ENCODE data around the gene C12orf42. TPM values are rescaled to one million over a fixed set of nuclear protein-coding genes. Genes with fewer than 3 reads are reported as not detected.

The C12orf42 gene
- total RNA-seq, 1 experiment from 2014 or later: not detected

- no peak for ATAC-seq
- H2AFZ ChIP-seq (ENCODE audit: low read depth, low read length, poor library complexity, severe bottlenecking): no peak overlapping the region
- H3K27ac ChIP-seq (ENCODE audit: low read depth, low read length): no peak overlapping the region
- RAD21 ChIA-PET (ENCODE audit: low non-redundant PET in 1 of 2, low total read pairs in 2 of 2, uncharacterized antibody in 2 of 2, unreplicated experiment in 2 of 2): no interaction called here
- CTCF ChIA-PET: no interaction called here
- H3K9me2 ChIP-seq (ENCODE audit: insufficient read depth): no peaks in the 10 kb centered on the region
- H3K36me3 ChIP-seq (ENCODE audit: control insufficient read depth in 1 of 2, insufficient read depth in 2 of 2, low read length in 2 of 2): no peaks in the 10 kb centered on the region
- H3K4me1 ChIP-seq (ENCODE audit: control insufficient read depth in 1 of 2, insufficient read depth in 2 of 2, low read length in 2 of 2): no peaks in the 10 kb centered on the region
- TF ChIP-seq SRF (IDR thresholded peaks at IDR 0.05; ENCODE audit: low read depth): no peak
- no peak for TF ChIP-seq FOSL1 (IDR thresholded peaks at IDR 0.05; ENCODE audit: low read depth)
- TF ChIP-seq EZH2phosphoT487 (IDR thresholded peaks at IDR 0.05; ENCODE audit: borderline replicate concordance): no peak
- TF ChIP-seq ZFX (IDR thresholded peaks at IDR 0.05): no peak
- TF ChIP-seq EGR1 (IDR thresholded peaks at IDR 0.05; ENCODE audit: low read depth): no peak
- TF ChIP-seq CBX3 (IDR thresholded peaks at IDR 0.05; ENCODE audit: low read depth): no peak
- no peak for TF ChIP-seq JUND (IDR thresholded peaks at IDR 0.05)
- TF ChIP-seq MAX (IDR thresholded peaks at IDR 0.05): no peak
- no peak for TF ChIP-seq EZH2 (IDR thresholded peaks at IDR 0.05)
- no peak for TF ChIP-seq SP1 (IDR thresholded peaks at IDR 0.05; ENCODE audit: low read depth)
- TF ChIP-seq SIN3A (IDR thresholded peaks at IDR 0.05; ENCODE audit: low read depth): no peak
- no peak for TF ChIP-seq CTCF (IDR thresholded peaks at IDR 0.05 in 2 of 3, conservative IDR thresholded peaks at IDR 0.05 in 1 of 3; ENCODE audit: borderline replicate concordance in 1 of 3, insufficient read depth in 1 of 3, low read depth in 2 of 3, low read length in 2 of 3)
- TF ChIP-seq ZNF274 (IDR thresholded peaks at IDR 0.05; ENCODE audit: low read depth, low read length): no peak
- TF ChIP-seq RAD21 (IDR thresholded peaks at IDR 0.05; ENCODE audit: low read depth): no peak
- TF ChIP-seq ATF3 (IDR thresholded peaks at IDR 0.05): no peak
- TF ChIP-seq ZBTB33 (IDR thresholded peaks at IDR 0.05; ENCODE audit: extremely low read depth, insufficient replicate concordance, low read length): no peak
- no peak for TF ChIP-seq YY1 (IDR thresholded peaks at IDR 0.05; ENCODE audit: extremely low read depth, insufficient replicate concordance, low read depth, low read length)
- H3K79me2 ChIP-seq (ENCODE audit: insufficient read depth, low read length): no peaks in the 10 kb centered on the region
- peaks cover 24% of the 10 kb centered on the region; the same call in 1 of the 2 replicates for H3K27me3 ChIP-seq (ENCODE audit: insufficient read depth, low read length)
- no peak overlapping the region for H3K9ac ChIP-seq (ENCODE audit: low read length)
- intact Hi-C loops (cut with micrococcal nuclease): no loop called here
- POLR2A ChIA-PET: no interaction called here
- H3K4me3 ChIP-seq (replicated peaks in 1 of 2; ENCODE audit: low read depth in 1 of 2, low read length in 2 of 2): no peak overlapping the region
- no peaks in the 10 kb centered on the region for H4K20me1 ChIP-seq (ENCODE audit: insufficient read depth)
- H3K9me3 ChIP-seq (ENCODE audit: control insufficient read depth in 1 of 2, insufficient read depth in 1 of 2, low read depth in 1 of 2, low read length in 2 of 2): no peaks in the 10 kb centered on the region
- no peak for DNase-seq (ENCODE audit: low read depth, low spot score)
- no TSS peak for BruUV-seq (replicated peaks)
- H3K4me2 ChIP-seq (ENCODE audit: low read length): no peak overlapping the region
Measured at GRCh38 chr12:103333676-103334075, 162.1 kb downstream of the C12orf42 start.

Data from HCT116 (cell line).